ENCODE data around the gene WNT1.

Gene WNT1

GRCh38 chr12:48980953-48981756 lies 3.0 kb downstream of the WNT1 start:
- no peak for DNase-seq (ENCODE audit: low read depth, low spot score)

- no peak for DNase-seq (ENCODE audit: low read depth, low spot score)
Measured at GRCh38 chr12:48981757-48982157, 3.6 kb downstream of the WNT1 start.

- DNase-seq (ENCODE audit: low read depth, low spot score) = no peak
Measured at GRCh38 chr12:48982397-48983080, 4.4 kb downstream of the WNT1 start.

- DNase-seq (ENCODE audit: low read depth, low spot score) = no peak
Measured at GRCh38 chr12:48985475-48985897, 7.4 kb downstream of the WNT1 start.

- no peak for DNase-seq (ENCODE audit: low read depth, low spot score)
Measured at GRCh38 chr12:48985901-48986300, 7.8 kb downstream of the WNT1 start.

- DNase-seq (ENCODE audit: low read depth, low spot score) = no peak
Measured at GRCh38 chr12:48986720-48987291, 8.7 kb downstream of the WNT1 start.

- no peak for DNase-seq (ENCODE audit: low read depth, low spot score)
Measured at GRCh38 chr12:48988030-48988649, 10.0 kb downstream of the WNT1 start.

GRCh38 chr12:48990552-48990951 lies 12.4 kb downstream of the WNT1 start:
- no peak for DNase-seq (ENCODE audit: low read depth, low spot score)

GRCh38 chr12:48991247-48992050 lies 13.3 kb downstream of the WNT1 start:
- DNase-seq (ENCODE audit: low read depth, low spot score) = no peak

- no peak for DNase-seq (ENCODE audit: low read depth, low spot score)
Measured at GRCh38 chr12:48993787-48994186, 15.7 kb downstream of the WNT1 start.

GRCh38 chr12:48994224-48995085 lies 16.3 kb downstream of the WNT1 start:
- no peak for DNase-seq (ENCODE audit: low read depth, low spot score)

GRCh38 chr12:48995086-48995879 lies 17.2 kb downstream of the WNT1 start:
- DNase-seq (ENCODE audit: low read depth, low spot score) = peak; percentile 71

- no peak for DNase-seq (ENCODE audit: low read depth, low spot score)
Measured at GRCh38 chr12:48996794-48997718, 18.9 kb downstream of the WNT1 start.

GRCh38 chr12:48997719-48998496 lies 19.8 kb downstream of the WNT1 start:
- no peak for DNase-seq (ENCODE audit: low read depth, low spot score)

GRCh38 chr12:48998497-48999353 lies 20.6 kb downstream of the WNT1 start:
- DNase-seq (ENCODE audit: low read depth, low spot score) = no peak

GRCh38 chr12:48999371-49000131 lies 21.4 kb downstream of the WNT1 start, which contains the start of gene DDN:
Gene DDN (minus strand): TSS chr12:48999375. CDS start chr12:48999287, 88 bp downstream.
- no peak for DNase-seq (ENCODE audit: low read depth, low spot score)
